ENCODE measurements around the gene OGDH. TPM values are rescaled to one million over a fixed set of nuclear protein-coding genes. Genes with fewer than 3 reads are reported as not detected.

OGDH gene
- polyA plus RNA-seq, 4 donors = 66.8 to 136 (median 112) TPM

DNA sequence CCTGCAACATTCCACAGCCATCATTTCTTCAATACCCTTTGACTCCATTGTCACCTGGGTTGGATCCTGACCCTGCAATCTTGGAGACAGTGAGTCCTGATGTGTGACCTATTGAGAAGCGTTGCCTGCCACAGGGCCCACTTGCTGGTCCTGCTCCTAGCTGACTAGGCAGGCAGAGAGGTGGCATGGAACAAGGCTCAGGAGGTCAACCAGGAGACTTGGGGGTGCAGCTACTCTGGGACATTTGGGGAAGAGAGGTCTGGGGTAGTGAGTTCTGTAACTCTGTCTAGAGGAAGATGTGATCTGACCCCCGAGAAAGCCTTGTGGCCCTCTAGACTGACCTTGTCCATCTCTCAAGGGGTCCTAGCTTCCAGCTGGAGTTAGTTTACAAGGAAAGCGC lies 144.0 kb downstream of the OGDH start:
- Histone ChIP-seq H3K27me3 (ENCODE audit: control insufficient read depth in 3 of 3, insufficient read depth in 3 of 3, low read length in 3 of 3) (no peaks in the 10 kb centered on the region), H3K4me3 (ENCODE audit: low read depth in 1 of 3, low read length in 3 of 3) (peak overlapping the region in 1 of 3 donors; percentile 86), H3K36me3 (ENCODE audit: control insufficient read depth in 3 of 3, insufficient read depth in 2 of 3, low read depth in 1 of 3, low read length in 3 of 3) (peaks cover 0 to 29% (median 0%) of the 10 kb centered on the region in 3 donors), H3K9me3 (ENCODE audit: control insufficient read depth in 2 of 2, insufficient read depth in 1 of 2, low read depth in 1 of 2, low read length in 1 of 2) (no peaks in the 10 kb centered on the region), H3K4me1 (ENCODE audit: control insufficient read depth in 3 of 3, insufficient read depth in 2 of 3, low read depth in 1 of 3, low read length in 2 of 3) (peaks cover 5 to 25% (median 9%) of the 10 kb centered on the region in 3 donors), H3K27ac (ENCODE audit: low read depth in 1 of 3, low read length in 2 of 3) (peak overlapping the region; percentile 24 to 73 (median 65))
- 77 to 88% (median 83%) methylated on average over 3 of the region's 3 CpGs for WGBS, 3 donors
- DNase-seq = no peak
- FAIRE-seq = no peak

DNA sequence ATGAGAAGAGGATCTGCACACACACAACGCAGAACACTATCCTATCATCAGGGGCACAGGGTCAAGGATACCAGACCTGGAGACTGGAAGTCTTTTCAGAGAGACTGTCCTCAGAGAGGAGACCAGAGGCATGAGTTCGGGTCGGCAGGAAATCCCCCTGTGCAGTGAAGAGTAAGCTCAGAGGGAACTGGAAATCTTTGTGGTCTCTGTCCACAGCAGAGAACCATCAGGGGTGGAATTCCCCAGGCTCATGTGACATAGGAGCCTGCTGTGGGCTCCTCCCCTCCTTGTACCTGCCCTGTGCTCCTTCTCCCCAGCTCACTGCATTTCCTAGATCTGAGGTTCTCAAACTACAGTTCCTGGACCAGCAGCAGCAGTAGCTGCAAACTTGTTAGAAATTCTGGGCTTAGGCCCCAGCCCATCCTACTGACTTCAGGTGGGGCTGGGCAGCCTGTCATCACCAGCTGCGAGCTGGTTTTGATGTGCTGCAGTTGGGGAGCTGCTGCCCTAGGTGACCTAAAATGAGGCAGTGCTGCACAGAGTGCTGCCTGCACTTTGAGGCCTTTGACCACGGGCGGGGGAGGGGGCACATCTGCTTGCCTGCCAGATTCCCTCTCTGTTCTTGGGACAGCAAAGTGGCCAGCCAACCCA lies 144.6 kb downstream of the OGDH start:
- no peaks in the 10 kb centered on the region for H3K9me3 ChIP-seq (ENCODE audit: control insufficient read depth in 2 of 2, insufficient read depth in 1 of 2, low read depth in 1 of 2, low read length in 1 of 2)
- FAIRE-seq (no peak), DNase-seq (peak; percentile 30 to 62)
- peaks cover 0 to 35% (median 0%) of the 10 kb centered on the region in 3 donors for H3K36me3 ChIP-seq (ENCODE audit: control insufficient read depth in 3 of 3, insufficient read depth in 2 of 3, low read depth in 1 of 3, low read length in 3 of 3)
- peak overlapping the region in 1 of 3 donors; percentile 86 for H3K4me3 ChIP-seq (ENCODE audit: low read depth in 1 of 3, low read length in 3 of 3)
- peak overlapping the region; percentile 24 to 73 (median 65) for H3K27ac ChIP-seq (ENCODE audit: low read depth in 1 of 3, low read length in 2 of 3)
- WGBS, 3 donors = 23 to 35% (median 28%) methylated on average over 6 of the region's 6 CpGs
- H3K27me3 ChIP-seq (ENCODE audit: control insufficient read depth in 3 of 3, insufficient read depth in 3 of 3, low read length in 3 of 3) = no peaks in the 10 kb centered on the region
- H3K4me1 ChIP-seq (ENCODE audit: control insufficient read depth in 3 of 3, insufficient read depth in 2 of 3, low read depth in 1 of 3, low read length in 2 of 3) = peaks cover 5 to 25% (median 9%) of the 10 kb centered on the region in 3 donors

DNA sequence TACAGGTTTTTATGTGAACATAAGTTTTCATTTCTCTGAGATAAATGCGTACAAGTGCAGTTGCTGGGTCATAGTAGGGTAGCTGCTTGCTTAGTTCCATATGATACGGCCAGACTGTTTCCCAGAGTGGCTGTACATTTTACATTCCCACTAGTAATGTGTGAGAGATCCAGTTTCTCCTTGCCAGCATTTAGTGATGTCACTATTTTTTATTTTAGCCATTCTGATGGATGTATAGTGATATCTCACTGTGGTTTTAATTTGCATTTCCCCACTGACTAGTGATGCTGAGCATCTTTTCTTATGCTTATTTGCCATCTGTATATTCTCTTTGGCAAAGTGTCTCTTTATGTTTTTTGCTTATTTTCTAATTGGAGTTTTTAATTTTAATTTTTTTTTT lies 146.4 kb downstream of the OGDH start:
- peaks cover 5 to 23% (median 9%) of the 10 kb centered on the region in 3 donors for H3K4me1 ChIP-seq (ENCODE audit: control insufficient read depth in 3 of 3, insufficient read depth in 2 of 3, low read depth in 1 of 3, low read length in 2 of 3)

DNA sequence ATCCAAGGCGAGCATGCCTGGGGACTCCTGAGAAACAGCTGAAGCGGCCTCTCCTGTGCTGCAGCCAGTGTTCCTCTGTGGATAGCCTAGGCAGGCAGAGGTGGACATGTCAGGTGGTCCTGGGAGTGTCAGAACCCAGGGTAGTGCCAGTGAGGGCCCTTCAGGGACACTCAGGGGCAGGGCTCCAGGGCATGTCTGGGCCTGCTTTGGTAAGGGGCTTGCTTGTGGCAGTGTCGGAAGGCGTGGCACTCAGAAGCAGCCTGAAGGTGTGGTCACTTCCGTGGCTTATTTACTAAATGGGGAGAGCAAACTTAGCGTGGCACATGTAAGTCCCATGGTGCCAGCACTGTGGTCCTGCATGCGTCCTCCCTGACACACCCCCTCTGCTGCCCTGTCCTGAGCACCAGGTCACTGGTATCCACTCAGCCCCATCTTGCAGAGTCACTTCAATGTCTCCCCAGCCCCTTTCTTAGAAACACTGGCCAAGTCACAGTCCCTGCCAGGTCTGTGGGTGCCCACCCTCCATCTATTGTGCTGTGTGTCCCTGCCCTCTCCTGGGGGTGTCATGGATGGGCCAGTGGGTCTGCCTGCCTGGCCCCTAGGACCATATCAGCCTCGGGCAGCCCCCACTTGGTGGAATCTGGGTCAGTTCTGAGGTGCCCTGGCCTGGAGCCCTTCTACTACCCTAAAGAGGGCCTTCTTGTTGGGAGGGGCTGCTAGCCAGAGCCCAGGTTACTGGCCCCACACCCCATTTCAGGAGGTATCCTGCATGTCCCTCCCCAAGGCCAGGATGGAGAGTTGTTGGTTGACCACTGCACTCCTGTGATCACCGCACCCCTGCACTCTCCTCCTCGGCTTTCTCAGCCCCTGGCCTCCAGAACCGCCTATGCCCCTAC lies 148.6 kb downstream of the OGDH start:
- no peak for DNase-seq
- 75 to 87% (median 86%) methylated on average over 11 of the region's 11 CpGs for WGBS, 3 donors
- FAIRE-seq = no peak
- H3K27ac ChIP-seq (ENCODE audit: low read depth in 1 of 3, low read length in 2 of 3) = no peak overlapping the region
- no peaks in the 10 kb centered on the region for H3K27me3 ChIP-seq (ENCODE audit: control insufficient read depth in 3 of 3, insufficient read depth in 3 of 3, low read length in 3 of 3)
- peaks cover 0 to 69% (median 14%) of the 10 kb centered on the region in 3 donors for H3K36me3 ChIP-seq (ENCODE audit: control insufficient read depth in 3 of 3, insufficient read depth in 2 of 3, low read depth in 1 of 3, low read length in 3 of 3)
- H3K9me3 ChIP-seq (ENCODE audit: control insufficient read depth in 2 of 2, insufficient read depth in 1 of 2, low read depth in 1 of 2, low read length in 1 of 2) = no peaks in the 10 kb centered on the region
- H3K4me1 ChIP-seq (ENCODE audit: control insufficient read depth in 3 of 3, insufficient read depth in 2 of 3, low read depth in 1 of 3, low read length in 2 of 3) = peaks cover 5 to 19% (median 8%) of the 10 kb centered on the region in 3 donors
- H3K4me3 ChIP-seq (ENCODE audit: low read depth in 1 of 3, low read length in 3 of 3) = no peak overlapping the region

More for the DNA sequence above, 146.4 kb downstream of the OGDH start:
- FAIRE-seq (no peak), DNase-seq (no peak)
- no peaks in the 10 kb centered on the region for H3K9me3 ChIP-seq (ENCODE audit: control insufficient read depth in 2 of 2, insufficient read depth in 1 of 2, low read depth in 1 of 2, low read length in 1 of 2)
- H3K27ac ChIP-seq (ENCODE audit: low read depth in 1 of 3, low read length in 2 of 3) = no peak overlapping the region
- 94 to 97% (median 97%) methylated on average over 2 of the region's 2 CpGs for WGBS, 3 donors
- H3K27me3 ChIP-seq (ENCODE audit: control insufficient read depth in 3 of 3, insufficient read depth in 3 of 3, low read length in 3 of 3) = no peaks in the 10 kb centered on the region
- H3K36me3 ChIP-seq (ENCODE audit: control insufficient read depth in 3 of 3, insufficient read depth in 2 of 3, low read depth in 1 of 3, low read length in 3 of 3) = peaks cover 0 to 52% (median 8%) of the 10 kb centered on the region in 3 donors
- no peak overlapping the region for H3K4me3 ChIP-seq (ENCODE audit: low read depth in 1 of 3, low read length in 3 of 3)

DNA sequence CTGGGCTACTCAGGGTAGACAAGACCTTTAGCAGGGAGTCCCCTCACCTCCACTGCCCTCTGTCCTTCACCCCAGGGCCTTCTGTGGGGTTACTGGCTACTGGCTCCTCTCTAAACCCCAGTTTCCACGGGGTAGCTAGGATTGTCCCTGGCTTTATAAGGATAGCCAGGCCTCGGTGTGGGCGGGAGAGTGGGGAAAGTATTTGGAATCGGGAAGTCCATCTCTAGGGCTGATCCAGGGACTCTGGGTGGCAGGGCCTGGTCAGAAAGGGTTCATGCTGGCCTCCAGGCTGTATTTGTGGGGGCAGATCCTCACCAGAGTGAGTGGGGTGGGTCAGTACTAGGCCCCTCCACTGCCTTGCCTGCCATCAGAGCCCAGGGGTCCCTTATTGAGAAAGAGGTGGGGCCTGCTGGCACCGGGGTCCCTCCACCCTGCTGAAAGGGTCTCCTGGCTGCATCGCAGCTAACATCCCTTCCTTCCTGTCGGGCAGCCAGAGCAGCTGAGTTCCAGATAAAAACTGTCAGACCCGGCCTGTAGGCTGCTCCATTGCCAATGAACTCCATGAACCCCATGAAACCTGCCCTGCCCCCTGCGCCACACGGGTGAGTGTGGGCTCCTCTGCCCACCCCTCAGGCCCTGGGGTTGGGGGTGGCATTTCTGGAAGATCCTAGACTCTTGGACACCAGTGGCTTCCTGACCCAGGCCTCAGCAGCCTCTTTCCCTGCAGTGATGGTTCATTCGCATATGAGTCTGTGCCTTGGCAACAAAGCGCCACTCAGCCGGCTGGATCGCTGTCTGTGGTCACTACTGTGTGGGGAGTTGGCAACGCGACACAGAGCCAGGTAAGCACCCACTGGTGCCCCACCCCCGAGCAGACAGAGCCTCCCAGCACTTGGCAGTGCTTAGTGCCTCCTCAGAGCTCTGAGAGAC lies 149.5 kb downstream of the OGDH start:
- Histone ChIP-seq H3K4me3 (ENCODE audit: low read depth in 1 of 3, low read length in 3 of 3) (no peak overlapping the region), H3K36me3 (ENCODE audit: control insufficient read depth in 3 of 3, insufficient read depth in 2 of 3, low read depth in 1 of 3, low read length in 3 of 3) (peaks cover 3 to 70% (median 14%) of the 10 kb centered on the region in 3 donors), H3K27ac (ENCODE audit: low read depth in 1 of 3, low read length in 2 of 3) (no peak overlapping the region), H3K27me3 (ENCODE audit: control insufficient read depth in 3 of 3, insufficient read depth in 3 of 3, low read length in 3 of 3) (no peaks in the 10 kb centered on the region), H3K4me1 (ENCODE audit: control insufficient read depth in 3 of 3, insufficient read depth in 2 of 3, low read depth in 1 of 3, low read length in 2 of 3) (peaks cover 0 to 9% (median 0%) of the 10 kb centered on the region in 3 donors), H3K9me3 (ENCODE audit: control insufficient read depth in 2 of 2, insufficient read depth in 1 of 2, low read depth in 1 of 2, low read length in 1 of 2) (no peaks in the 10 kb centered on the region)
- FAIRE-seq (no peak), DNase-seq (no peak)
- 77 to 83% (median 80%) methylated on average over 17 of the region's 17 CpGs for WGBS, 3 donors

DNA sequence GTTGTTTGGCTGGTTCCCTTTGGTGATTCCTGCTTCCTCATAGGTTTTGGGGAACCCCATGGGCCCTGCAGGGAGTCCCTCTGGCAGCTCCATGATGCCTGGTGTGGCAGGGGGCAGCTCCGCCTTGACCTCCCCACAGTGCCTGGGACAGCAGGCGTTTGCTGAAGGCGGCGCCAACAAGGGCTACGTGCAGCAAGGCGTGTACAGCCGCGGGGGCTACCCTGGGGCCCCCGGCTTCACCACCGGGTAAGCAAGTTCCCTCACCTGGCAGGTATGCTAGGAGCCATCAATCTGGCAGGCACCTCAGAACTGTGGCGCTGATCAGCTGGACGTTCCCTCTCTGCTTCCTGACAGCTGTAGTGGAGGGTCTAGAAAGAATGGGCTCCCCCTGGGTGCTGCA lies 150.5 kb downstream of the OGDH start:
- Histone ChIP-seq H3K9me3 (ENCODE audit: control insufficient read depth in 2 of 2, insufficient read depth in 1 of 2, low read depth in 1 of 2, low read length in 1 of 2) (no peaks in the 10 kb centered on the region), H3K36me3 (ENCODE audit: control insufficient read depth in 3 of 3, insufficient read depth in 2 of 3, low read depth in 1 of 3, low read length in 3 of 3) (peaks cover 9 to 71% (median 14%) of the 10 kb centered on the region in 3 donors), H3K4me1 (ENCODE audit: control insufficient read depth in 3 of 3, insufficient read depth in 2 of 3, low read depth in 1 of 3, low read length in 2 of 3) (peaks cover 0 to under 1% (median 0%) of the 10 kb centered on the region in 3 donors), H3K27ac (ENCODE audit: low read depth in 1 of 3, low read length in 2 of 3) (no peak overlapping the region), H3K4me3 (ENCODE audit: low read depth in 1 of 3, low read length in 3 of 3) (no peak overlapping the region), H3K27me3 (ENCODE audit: control insufficient read depth in 3 of 3, insufficient read depth in 3 of 3, low read length in 3 of 3) (no peaks in the 10 kb centered on the region)
- FAIRE-seq = no peak
- no peak for DNase-seq
- WGBS, 3 donors = 89 to 90% (median 90%) methylated on average over 12 of the region's 12 CpGs

DNA sequence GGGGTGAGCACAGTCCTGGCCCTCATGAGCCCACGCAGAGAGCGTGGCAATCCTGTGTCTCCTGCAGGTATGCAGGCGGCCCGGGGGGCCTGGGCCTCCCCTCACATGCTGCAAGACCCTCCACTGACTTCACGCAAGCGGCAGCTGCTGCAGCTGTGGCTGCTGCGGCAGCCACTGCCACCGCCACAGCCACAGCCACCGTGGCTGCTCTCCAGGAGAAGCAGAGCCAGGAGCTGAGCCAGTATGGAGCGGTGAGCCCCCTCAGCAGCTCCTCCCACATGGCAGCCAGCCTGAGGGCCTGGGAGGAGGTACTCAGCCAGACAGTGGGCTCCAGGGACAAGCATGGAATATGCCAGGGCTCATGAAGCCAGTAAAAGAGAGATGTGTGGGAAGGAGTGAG lies 150.9 kb downstream of the OGDH start:
- WGBS, 3 donors = 67 to 82% (median 80%) methylated on average over 7 to 10 of the region's 10 CpGs
- Histone ChIP-seq H3K9me3 (ENCODE audit: control insufficient read depth in 2 of 2, insufficient read depth in 1 of 2, low read depth in 1 of 2, low read length in 1 of 2) (no peaks in the 10 kb centered on the region), H3K4me1 (ENCODE audit: control insufficient read depth in 3 of 3, insufficient read depth in 2 of 3, low read depth in 1 of 3, low read length in 2 of 3) (no peaks in the 10 kb centered on the region), H3K27ac (ENCODE audit: low read depth in 1 of 3, low read length in 2 of 3) (no peak overlapping the region), H3K27me3 (ENCODE audit: control insufficient read depth in 3 of 3, insufficient read depth in 3 of 3, low read length in 3 of 3) (no peaks in the 10 kb centered on the region), H3K4me3 (ENCODE audit: low read depth in 1 of 3, low read length in 3 of 3) (no peak overlapping the region), H3K36me3 (ENCODE audit: control insufficient read depth in 3 of 3, insufficient read depth in 2 of 3, low read depth in 1 of 3, low read length in 3 of 3) (peaks cover 11 to 75% (median 14%) of the 10 kb centered on the region in 3 donors)
- DNase-seq (no peak), FAIRE-seq (no peak)

DNA sequence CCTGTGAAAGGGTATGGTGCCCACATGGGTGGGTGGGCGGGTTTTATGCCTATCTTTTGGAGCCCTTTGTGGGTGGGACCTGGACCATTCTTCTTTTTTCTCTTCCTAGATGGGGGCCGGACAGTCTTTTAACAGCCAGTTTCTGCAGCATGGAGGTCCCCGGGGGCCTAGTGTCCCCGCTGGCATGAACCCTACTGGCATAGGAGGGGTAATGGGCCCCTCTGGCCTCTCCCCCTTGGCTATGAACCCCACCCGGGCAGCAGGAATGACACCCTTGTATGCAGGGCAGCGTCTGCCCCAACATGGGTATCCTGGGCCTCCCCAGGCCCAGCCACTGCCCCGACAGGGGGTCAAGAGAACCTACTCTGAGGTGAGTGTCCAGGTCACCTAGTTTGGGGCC lies 151.3 kb downstream of the OGDH start:
- H3K27me3 ChIP-seq (ENCODE audit: control insufficient read depth in 3 of 3, insufficient read depth in 3 of 3, low read length in 3 of 3) = no peaks in the 10 kb centered on the region
- WGBS, 3 donors = 93 to 100% (median 93%) methylated on average over 6 to 7 of the region's 7 CpGs
- peaks cover 13 to 80% (median 14%) of the 10 kb centered on the region in 3 donors for H3K36me3 ChIP-seq (ENCODE audit: control insufficient read depth in 3 of 3, insufficient read depth in 2 of 3, low read depth in 1 of 3, low read length in 3 of 3)
- no peaks in the 10 kb centered on the region for H3K4me1 ChIP-seq (ENCODE audit: control insufficient read depth in 3 of 3, insufficient read depth in 2 of 3, low read depth in 1 of 3, low read length in 2 of 3)
- DNase-seq = no peak
- no peaks in the 10 kb centered on the region for H3K9me3 ChIP-seq (ENCODE audit: control insufficient read depth in 2 of 2, insufficient read depth in 1 of 2, low read depth in 1 of 2, low read length in 1 of 2)
- H3K27ac ChIP-seq (ENCODE audit: low read depth in 1 of 3, low read length in 2 of 3) = no peak overlapping the region
- no peak for FAIRE-seq
- no peak overlapping the region for H3K4me3 ChIP-seq (ENCODE audit: low read depth in 1 of 3, low read length in 3 of 3)
